Peyer's patch (tissue), 4 donors: ENCODE results near the gene SUV39H1. TPM values are rescaled to one million over a fixed set of nuclear protein-coding genes. Genes with fewer than 3 reads are reported as not detected.
"Not testable (repeated sequence)": the region's sequence is repeated elsewhere in the genome, so short reads cannot be mapped to it uniquely, and the experiment has no call there.

Source experiments
- DNase-seq, 3 donors: peaks; one replicate each; pipeline ENCODE4 v3.0.0-alpha.2; 2017 to 2019
- H3K27ac ChIP-seq, 4 donors: fragments of 200-600 bp; sonication (generic); one replicate each; pipeline ENCODE4 v1.5.1; 2016 to 2019
- H3K27me3 ChIP-seq, 2 donors: fragments of 200-600 bp; sonication (generic); one replicate each; pipeline ENCODE4 v1.5.1; 2019
- H3K36me3 ChIP-seq, 3 donors: fragments of 200-600 bp; sonication (generic); one replicate each; pipeline ENCODE4 v1.5.1; 2016 to 2019
- H3K4me1 ChIP-seq, 4 donors: fragments of 200-600 bp; sonication (generic); one replicate each; pipeline ENCODE4 v1.5.1; 2016 to 2019
- H3K4me3 ChIP-seq, 4 donors: fragments of 200-600 bp; sonication (generic); 1 replicate in 3 of 4; 2 replicates in 1 of 4; pipeline ENCODE4 v1.5.1; 2016 to 2019; ENCODE audit warnings: mild to moderate bottlenecking in 1 of 4
- H3K9me3 ChIP-seq, 4 donors: fragments of 200-600 bp; sonication (generic); one replicate each; pipeline ENCODE4 v1.5.1; 2016 to 2019; ENCODE audit warnings: mild to moderate bottlenecking in 1 of 4
- CTCF ChIP-seq, 6 experiments: fragments of 450-650 bp in 4 of 6; fragments of 200-600 bp in 2 of 6; sonication (generic) in 1 of 6; IDR thresholded peaks; one replicate each; pipeline ENCODE4 v1.5.1; 2017 to 2019; ENCODE audit warnings: antibody characterized with exemption in 6 of 6, mild to moderate bottlenecking in 3 of 6, moderate library complexity in 1 of 6
- POLR2A ChIP-seq, 2 donors: fragments of 450-650 bp; IDR thresholded peaks; one replicate each; pipeline ENCODE4 v1.5.1; 2017; ENCODE audit warnings: antibody characterized with exemption in 2 of 2, mild to moderate bottlenecking in 2 of 2, moderate library complexity in 2 of 2
- total RNA-seq, 4 donors: library from RNA; depleted of rRNA; stranded (reverse); fragments of >200 nt; gene quantifications; one replicate each; pipeline ENCODE4 v1.1.0, GENCODE V29; 2016

SUV39H1 gene
- total RNA-seq, 4 donors from 2014 or later = 2.5 to 7.4 (median 4.2) TPM

DNA sequence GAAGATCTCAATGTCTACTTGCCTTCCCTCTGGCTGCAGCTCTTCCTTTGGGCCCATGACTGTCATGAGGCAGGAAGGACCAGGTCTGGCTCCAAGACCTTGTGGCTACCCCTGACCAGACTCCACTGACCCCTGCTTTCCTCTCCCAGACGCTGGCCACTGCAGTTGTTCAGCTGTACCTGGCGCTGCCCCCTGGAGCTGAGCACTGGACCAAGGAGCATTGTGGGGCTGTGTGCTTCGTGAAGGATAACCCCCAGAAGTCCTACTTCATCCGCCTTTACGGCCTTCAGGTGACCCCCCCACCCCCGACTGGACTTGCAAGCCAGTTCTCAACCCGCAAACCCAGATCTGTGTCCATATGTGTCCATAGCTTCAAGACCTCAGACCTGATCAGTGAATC lies 12.4 kb upstream of the SUV39H1 start:
- H3K36me3 ChIP-seq = no peaks in the 10 kb centered on the region
- no peaks in the 10 kb centered on the region for H3K27me3 ChIP-seq
- DNase-seq = no peak
- peak overlapping the region; percentile 30 to 48 (median 38) for H3K4me3 ChIP-seq
- H3K4me1 ChIP-seq = no peaks in the 10 kb centered on the region
- H3K27ac ChIP-seq = peak overlapping the region; percentile 58 to 80 (median 73)
- no peak for TF ChIP-seq CTCF (IDR thresholded peaks at IDR 0.05)
- TF ChIP-seq POLR2A (IDR thresholded peaks at IDR 0.05) = no peak
- H3K9me3 ChIP-seq = no peaks in the 10 kb centered on the region

DNA sequence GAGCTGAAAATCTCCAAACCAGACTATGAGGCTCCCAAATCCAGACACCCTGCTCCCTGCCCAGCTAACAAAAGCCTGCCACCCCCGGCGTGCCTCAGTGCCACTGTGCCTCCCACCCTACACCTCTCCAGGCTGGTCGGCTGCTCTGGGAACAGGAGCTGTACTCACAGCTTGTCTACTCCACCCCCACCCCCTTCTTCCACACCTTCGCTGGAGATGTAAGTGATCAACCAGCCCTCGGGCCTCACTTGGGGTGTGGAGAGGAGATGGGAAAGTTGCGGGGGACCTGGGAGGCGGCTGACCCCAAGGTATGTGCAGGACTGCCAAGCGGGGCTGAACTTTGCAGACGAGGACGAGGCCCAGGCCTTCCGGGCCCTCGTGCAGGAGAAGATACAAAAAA lies 11.1 kb upstream of the SUV39H1 start:
- TF ChIP-seq POLR2A (IDR thresholded peaks at IDR 0.05) (no peak), CTCF (IDR thresholded peaks at IDR 0.05) (no peak)
- DNase-seq = no peak
- H3K27me3 ChIP-seq = no peaks in the 10 kb centered on the region
- no peaks in the 10 kb centered on the region for H3K36me3 ChIP-seq
- no peak overlapping the region for H3K27ac ChIP-seq
- H3K4me1 ChIP-seq = no peaks in the 10 kb centered on the region
- H3K4me3 ChIP-seq = no peak overlapping the region
- H3K9me3 ChIP-seq = no peaks in the 10 kb centered on the region

- no peaks in the 10 kb centered on the region for H3K9me3 ChIP-seq
- TF ChIP-seq POLR2A (IDR thresholded peaks at IDR 0.05) (no peak), CTCF (IDR thresholded peaks at IDR 0.05) (no peak)
- no peak overlapping the region for H3K27ac ChIP-seq
- no peak overlapping the region for H3K4me3 ChIP-seq
- no peaks in the 10 kb centered on the region for H3K36me3 ChIP-seq
- no peaks in the 10 kb centered on the region for H3K4me1 ChIP-seq
- no peak for DNase-seq
- no peaks in the 10 kb centered on the region for H3K27me3 ChIP-seq
These were observed 7.9 kb upstream of the SUV39H1 start for GRCh38 chrX:48688531-48689150.

DNA sequence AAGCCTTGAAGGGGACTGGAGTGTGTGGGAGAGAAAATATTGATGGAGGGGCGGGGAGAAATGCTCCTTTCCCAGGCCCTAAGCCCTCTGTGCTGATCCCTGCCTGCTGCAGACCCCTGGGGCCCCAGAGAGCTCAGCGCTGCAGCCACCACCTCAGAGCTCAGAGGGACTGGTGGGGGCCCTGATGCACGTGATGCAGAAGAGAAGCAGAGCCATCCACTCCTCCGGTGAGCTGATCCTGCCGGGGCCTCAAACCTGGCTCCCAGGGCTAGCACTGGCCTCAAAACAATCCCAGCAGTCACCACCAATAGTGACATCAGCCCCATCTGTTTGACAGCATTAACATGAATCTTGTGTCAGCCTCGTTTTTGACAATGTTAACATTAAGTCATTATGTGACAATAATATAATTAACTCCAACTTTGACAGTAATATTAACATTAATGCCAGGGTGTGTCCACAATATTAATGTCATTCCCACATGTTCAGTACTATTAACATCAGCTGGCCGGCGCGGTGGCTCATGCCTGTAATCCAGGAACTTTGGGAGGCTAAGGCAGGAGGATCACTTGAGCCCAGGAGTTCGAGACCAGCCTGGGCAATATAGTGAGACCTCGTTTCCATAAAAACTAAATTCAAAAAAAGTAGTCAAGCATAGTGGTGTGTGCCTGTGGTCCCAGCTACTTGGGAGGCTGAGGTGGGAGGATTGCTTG lies 7.2 kb upstream of the SUV39H1 start:
- Histone ChIP-seq H3K27ac (no peak overlapping the region), H3K27me3 (no peaks in the 10 kb centered on the region), H3K9me3 (no peaks in the 10 kb centered on the region), H3K4me3 (no peak overlapping the region), H3K4me1 (no peaks in the 10 kb centered on the region), H3K36me3 (no peaks in the 10 kb centered on the region)
- no peak for DNase-seq
- TF ChIP-seq CTCF (IDR thresholded peaks at IDR 0.05) (no peak), POLR2A (IDR thresholded peaks at IDR 0.05) (no peak)

DNA sequence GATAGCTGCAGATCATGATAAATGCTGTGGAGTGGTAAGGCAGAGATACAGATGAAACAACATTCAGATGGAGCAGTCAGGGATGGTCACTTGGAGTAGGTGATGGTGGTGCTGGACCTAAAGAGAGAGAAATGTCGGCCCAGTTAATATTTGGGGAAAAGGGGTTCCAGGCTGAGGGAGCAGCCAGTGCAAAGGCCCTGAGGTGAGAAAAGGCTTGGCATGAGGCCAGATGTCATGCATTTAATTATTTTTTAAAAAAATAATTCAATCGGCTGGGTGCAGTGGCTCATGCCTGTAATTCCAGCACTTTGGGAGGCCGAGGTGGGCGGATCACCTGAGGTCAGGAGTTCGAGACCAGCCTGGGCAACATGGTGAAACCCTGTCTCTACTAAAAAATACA lies 4.8 kb upstream of the SUV39H1 start:
- H3K9me3 ChIP-seq, H3K27ac ChIP-seq, H3K4me1 ChIP-seq, DNase-seq, H3K36me3 ChIP-seq, H3K27me3 ChIP-seq, H3K4me3 ChIP-seq: not testable (repeated sequence)

DNA sequence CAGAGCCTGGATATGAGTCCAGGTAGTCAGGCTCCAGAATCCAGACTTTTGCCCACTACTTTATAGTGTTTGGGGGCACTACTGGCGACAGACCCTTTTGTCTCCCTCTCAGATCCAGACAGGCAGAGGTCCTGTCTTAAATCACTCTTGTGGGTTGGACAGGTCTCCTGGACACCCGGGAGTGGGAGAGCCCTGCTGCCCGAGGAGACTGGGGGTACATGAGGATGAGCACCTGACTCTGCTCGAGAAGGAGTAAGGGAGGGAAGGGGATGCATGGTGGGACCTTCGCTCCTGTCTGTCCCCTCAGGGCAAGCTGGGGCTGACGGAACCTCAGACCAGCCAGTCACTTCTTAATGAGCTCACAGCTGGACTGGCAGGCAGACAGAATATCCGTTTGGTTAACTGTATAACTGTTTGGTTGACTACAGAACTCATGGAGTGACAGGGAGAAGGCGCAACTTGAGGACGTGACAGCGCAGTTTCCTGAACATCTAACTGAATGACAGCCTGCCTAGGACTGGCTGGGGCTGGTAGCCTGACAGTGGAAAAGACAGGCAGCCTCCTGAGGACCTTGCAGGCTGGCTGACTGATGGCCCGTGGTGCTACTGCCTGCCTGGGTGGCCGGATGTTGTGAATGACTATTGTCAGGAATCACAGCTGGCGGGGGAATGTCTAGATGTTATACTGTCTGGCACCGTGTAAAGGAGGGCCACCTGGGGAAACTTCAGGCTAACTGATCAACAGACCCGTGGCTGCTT lies 1.6 kb upstream of the SUV39H1 start:
- Histone ChIP-seq H3K27ac (peak overlapping the region in 2 of 4 donors; percentile 93 to 94), H3K36me3 (no peaks in the 10 kb centered on the region)
- DNase-seq = no peak

More for the DNA sequence above, 1.6 kb upstream of the SUV39H1 start:
- peaks cover 0 to 15% (median 2%) of the 10 kb centered on the region in 4 donors for H3K4me1 ChIP-seq
- H3K9me3 ChIP-seq = no peaks in the 10 kb centered on the region
- TF ChIP-seq POLR2A (IDR thresholded peaks at IDR 0.05) (no peak), CTCF (IDR thresholded peaks at IDR 0.05) (no peak)
- H3K27me3 ChIP-seq = no peaks in the 10 kb centered on the region
- no peak overlapping the region for H3K4me3 ChIP-seq
